ENCODE measurements around the gene GLRA2.

The GLRA2 gene

DNA sequence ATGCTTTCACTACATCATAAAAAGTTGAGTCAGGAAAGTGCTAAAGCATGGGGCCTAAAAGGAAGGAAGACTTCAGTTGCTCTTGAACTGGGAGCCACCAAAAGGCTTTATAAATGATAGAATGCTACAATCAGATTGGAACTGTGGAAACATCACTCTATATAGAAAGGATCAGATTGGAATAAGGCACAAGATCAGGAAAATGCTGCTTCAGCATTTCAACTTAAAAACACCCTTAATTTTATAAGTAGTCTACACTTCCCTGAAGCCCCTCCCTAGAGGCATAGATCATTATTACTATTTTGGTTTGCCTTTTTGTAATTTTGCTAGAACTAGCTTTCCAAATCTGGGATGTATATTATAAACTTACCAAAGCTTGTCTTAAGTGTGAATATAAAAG, 172.8 kb downstream of the GLRA2 start:
- DNase-seq (ENCODE audit: low read depth): no peak

DNA sequence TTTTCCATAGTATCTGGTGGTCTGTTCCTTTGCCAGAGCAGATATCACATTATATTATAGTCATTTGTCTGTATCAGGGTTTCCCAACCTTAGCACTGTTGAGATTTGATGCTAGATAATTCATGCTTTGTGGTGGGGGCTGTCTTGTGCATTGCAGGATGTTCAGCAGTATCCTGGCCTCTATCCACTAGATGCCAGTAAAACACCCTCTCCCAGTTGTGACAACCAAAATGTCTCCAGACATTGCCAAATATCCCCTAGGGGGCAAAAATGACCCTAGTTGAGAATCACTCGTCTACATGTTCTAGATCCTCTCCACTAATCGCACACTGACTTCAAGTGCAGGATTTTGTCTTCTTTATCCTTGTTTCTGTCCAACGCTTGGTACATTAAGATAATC, 182.8 kb downstream of the GLRA2 start:
- no peak for DNase-seq (ENCODE audit: low read depth)

DNA sequence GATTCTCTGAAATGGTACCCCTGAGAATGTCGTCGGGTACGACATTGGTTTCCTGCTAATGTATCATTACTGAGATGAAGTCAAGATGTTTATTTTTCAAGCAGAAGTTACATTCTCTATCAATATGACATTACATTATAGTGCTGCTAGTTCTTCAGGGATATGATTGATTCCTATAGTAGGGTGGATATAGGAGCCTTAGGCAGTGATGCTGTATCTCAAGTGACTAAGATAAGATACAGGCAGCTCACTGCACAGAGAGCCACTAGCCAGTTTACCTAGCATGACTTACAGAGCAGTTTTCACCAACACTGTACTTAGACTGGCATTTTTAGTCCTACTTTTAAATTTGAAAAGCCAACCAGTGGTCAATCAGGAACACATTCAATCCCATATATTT, 188.6 kb downstream of the GLRA2 start:
- DNase-seq (ENCODE audit: low read depth): no peak

DNA sequence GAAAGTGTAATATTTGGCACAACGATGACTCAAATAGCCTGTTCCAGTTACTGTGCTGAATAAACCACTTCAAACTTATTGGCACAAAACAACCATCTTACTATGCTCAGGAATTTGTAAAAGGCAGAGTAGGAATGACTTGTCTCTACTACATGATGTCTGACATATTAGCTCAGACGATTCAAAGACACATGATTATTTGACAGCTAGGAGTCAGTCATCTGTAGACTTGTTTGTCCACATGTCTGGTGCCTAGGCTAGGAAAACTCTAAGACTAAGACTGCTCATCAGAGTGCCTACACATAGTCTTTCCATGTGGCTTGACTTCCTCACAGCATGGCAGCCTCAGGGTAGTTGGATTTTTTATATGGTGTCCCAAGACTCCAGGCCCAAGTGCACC, 189.1 kb downstream of the GLRA2 start:
- no peak for DNase-seq (ENCODE audit: low read depth)

DNA sequence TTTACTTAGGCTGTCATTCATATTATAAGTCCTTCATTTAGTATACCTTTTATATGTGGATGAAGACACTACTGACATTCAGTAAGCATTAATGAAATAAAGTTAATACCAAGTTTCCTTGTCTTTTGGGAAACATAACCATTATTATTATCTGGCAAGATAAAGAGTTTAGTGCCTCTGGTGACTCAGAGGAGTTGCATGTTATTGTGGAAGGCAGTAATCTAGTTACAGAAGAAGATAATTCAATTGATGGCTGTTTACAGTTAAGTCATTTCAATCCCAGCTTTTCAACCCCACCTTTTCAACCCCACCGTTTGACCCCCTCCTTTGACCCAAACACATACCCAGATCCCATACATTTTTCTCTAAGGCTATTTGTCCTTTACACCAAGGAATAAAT, 199.7 kb downstream of the GLRA2 start:
- DNase-seq (ENCODE audit: low read depth): no peak

DNA sequence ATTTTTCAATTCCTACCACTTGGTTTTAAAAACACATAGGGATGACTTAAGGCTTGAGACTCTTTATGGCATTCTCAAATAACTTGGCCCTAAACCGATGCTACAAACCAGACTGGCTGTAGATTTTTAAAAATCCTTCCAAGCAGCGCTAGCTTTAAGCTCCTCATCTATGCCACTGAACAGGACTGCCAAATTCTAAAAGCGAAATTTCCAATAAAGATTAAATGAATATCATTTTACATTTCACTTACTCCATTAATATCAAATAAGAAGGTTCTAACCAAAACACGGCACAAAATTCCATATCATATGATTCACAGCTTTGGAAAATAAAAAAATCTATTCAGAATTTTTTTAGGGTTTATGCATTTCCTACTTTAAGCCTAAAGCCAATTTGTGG, 209.3 kb downstream of the GLRA2 start:
- peak; percentile 22 for DNase-seq (ENCODE audit: low read depth)

DNA sequence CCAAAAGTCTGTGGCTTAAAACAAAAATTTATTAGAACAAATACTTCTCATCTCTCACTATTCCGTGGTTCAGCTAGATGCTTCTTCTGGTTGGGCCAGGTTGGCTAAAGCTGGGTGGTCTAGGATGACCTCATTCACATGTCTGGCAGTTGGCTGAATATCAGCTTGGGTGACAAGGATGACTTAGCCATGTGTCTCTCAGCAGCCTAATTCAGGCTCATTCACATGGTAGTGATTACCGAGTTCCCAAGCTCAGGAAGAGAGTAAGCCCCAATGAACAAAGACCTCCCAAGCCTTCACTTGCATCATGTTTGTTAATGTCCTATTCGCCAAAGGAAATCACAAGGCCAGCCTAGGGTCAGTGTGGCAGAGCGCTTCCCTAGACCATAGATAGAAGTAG, 224.1 kb downstream of the GLRA2 start:
- no peak for DNase-seq (ENCODE audit: low read depth)

DNA sequence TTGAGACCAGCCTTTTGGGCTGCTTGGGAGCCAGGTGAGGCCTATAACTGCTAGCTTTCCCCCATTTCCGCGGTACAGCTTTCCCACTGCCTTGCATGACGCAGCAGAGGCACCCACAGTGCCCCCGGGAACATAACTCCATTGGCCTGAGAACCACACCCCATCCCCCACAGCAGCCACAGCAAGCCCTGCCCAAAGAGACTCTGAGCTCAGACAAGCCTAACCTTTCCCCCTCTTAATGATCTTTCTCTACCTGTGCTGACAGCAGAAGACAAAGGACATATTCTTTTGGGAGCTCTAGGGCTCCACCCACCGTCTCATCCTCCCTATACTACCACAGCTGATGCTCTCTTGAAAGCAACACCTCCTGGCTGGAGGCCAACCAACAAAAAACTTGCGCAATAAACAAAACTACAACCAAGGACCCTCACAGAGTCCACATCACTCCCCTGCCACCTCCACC, 228.7 kb downstream of the GLRA2 start:
- no peak for DNase-seq (ENCODE audit: low read depth)

DNA sequence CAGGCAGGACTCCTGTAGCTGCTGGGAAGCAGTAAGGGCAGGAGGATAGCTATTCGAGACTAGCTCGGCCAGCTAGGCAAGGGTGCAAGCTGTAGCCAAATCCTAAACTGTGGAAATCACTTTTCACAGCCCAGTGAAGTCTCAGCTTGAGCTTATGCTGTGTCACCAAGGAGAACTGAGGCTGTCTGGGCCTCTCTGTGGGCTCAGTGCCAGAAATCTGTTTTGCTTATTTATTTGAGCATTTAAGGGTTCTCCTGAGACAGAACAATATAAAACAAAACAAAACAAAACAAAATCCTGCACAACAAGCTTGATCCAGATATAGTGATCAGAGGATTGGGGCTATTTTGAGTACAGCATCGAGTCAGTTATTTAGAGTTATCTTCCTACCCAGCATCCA, 246.1 kb downstream of the GLRA2 start:
- no peak for DNase-seq (ENCODE audit: low read depth)

DNA sequence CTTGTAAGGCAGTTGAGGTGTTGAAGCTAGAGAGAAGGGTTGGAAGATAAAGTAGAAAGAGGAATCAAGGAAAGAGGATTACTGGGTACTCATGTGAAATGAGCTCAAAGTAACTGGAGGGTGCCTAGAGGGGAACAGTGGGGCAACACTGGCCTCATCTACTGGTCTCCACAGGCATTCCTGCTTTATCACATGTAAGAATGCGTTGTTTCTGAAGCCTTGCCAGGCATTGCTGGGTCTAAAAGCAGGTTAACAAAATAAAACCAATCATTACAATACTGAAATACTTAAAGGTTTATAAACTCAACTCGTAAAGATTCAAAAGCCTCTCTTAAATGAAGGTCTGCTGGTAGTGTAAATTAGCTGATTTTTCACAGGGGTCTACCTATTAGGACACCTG, 247.6 kb downstream of the GLRA2 start:
- no peak for DNase-seq (ENCODE audit: low read depth)

DNA sequence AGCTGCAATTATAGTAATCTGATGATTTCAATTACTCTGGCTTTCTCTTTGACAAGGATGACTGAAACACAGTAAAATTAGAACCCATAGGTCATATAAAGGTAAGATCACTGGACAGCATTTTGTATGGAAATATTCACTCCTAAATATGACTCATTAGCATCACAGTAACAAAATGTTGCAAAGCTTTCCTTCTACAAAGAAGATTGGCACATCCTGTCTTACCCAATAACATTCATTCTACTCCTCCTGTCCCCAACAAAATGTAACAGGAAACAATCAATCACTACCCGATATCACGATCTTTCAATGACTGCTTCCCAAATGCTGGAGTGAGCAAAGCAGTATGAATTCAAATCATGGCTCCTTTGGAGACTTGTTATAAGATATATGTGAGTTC, 248.2 kb downstream of the GLRA2 start:
- DNase-seq (ENCODE audit: low read depth): no peak

DNA sequence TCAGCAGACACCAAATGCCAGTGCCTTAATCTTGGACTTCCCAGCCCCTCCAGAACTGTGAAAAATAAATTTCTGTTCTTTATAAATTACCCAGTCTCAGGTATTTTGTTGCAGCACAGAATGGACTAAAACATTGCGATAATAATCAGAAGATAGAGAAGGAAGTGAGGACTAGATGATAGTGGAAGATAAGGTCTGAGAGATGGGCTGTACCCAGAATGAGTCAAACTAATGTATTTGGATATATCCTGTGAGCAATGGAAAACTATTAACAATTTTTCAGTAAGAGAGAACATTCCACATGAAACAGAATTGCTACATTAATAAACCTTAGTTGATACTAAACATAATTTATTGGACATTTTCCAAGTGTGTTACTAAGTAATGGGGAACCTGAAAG, 250.2 kb downstream of the GLRA2 start:
- DNase-seq (ENCODE audit: low read depth): no peak
